GM19468 (cell line): ENCODE results near the gene GON4L.
"Not testable (repeated sequence)": the region's sequence is repeated elsewhere in the genome, so short reads cannot be mapped to it uniquely, and the experiment has no call there.

Source experiments
- ATAC-seq: cut with Tn5 transposase; IDR thresholded peaks from one replicate; pipeline ENCODE4 v1.9.1; 2021; ENCODE audit warnings: mild to moderate bottlenecking, moderate library complexity, moderate number of reproducible peaks; ENCODE audit not compliant: unreplicated experiment; ENCODE audit errors: extremely low read depth

Gene GON4L

GRCh38 chr1:155856975-155857930 is at the start of gene GON4L:
Gene GON4L (minus strand): TSS chr1:155857214. CDS start chr1:155853780, 3,434 bp downstream.
- ATAC-seq = no peak

- ATAC-seq = no peak
Measured at GRCh38 chr1:155904261-155904660, 47.2 kb upstream of the GON4L start.

GRCh38 chr1:155900161-155900560 is 43.1 kb upstream of the GON4L start:
- no peak for ATAC-seq

- no peak for ATAC-seq
Measured at GRCh38 chr1:155899683-155900082, 42.7 kb upstream of the GON4L start.

- no peak for ATAC-seq
Measured at GRCh38 chr1:155898888-155899287, 41.9 kb upstream of the GON4L start.

- no peak for ATAC-seq
Measured at GRCh38 chr1:155897746-155898145, 40.7 kb upstream of the GON4L start.

- ATAC-seq = not testable (repeated sequence)
Measured at GRCh38 chr1:155896476-155896875, 39.5 kb upstream of the GON4L start.

- ATAC-seq = not testable (repeated sequence)
Measured at GRCh38 chr1:155895617-155896016, 38.6 kb upstream of the GON4L start.

- ATAC-seq = no peak
Measured at GRCh38 chr1:155893389-155894142, 36.6 kb upstream of the GON4L start.

- no peak for ATAC-seq
Measured at GRCh38 chr1:155892796-155893195, 35.8 kb upstream of the GON4L start.

GRCh38 chr1:155890251-155890650 is 33.2 kb upstream of the GON4L start:
- ATAC-seq = no peak

GRCh38 chr1:155889566-155889965 is 32.6 kb upstream of the GON4L start:
- ATAC-seq = no peak

- ATAC-seq = no peak
Measured at GRCh38 chr1:155888481-155888880, 31.5 kb upstream of the GON4L start.

GRCh38 chr1:155884982-155885381 is 28.0 kb upstream of the GON4L start:
- ATAC-seq = no peak

- ATAC-seq = no peak
Measured at GRCh38 chr1:155884031-155884960, 27.3 kb upstream of the GON4L start.

GRCh38 chr1:155882766-155883165 is 25.8 kb upstream of the GON4L start:
- no peak for ATAC-seq

GRCh38 chr1:155882235-155882634 is 25.2 kb upstream of the GON4L start:
- no peak for ATAC-seq

GRCh38 chr1:155880950-155881349 is 23.9 kb upstream of the GON4L start:
- no peak for ATAC-seq

GRCh38 chr1:155880251-155880650 is 23.2 kb upstream of the GON4L start:
- ATAC-seq = no peak

GRCh38 chr1:155877945-155878344 is 20.9 kb upstream of the GON4L start:
- no peak for ATAC-seq
